Heart right ventricle (tissue), 16 donors: ENCODE measurements around the gene RSPO4. TPM values are rescaled to one million over a fixed set of nuclear protein-coding genes. Genes with fewer than 3 reads are reported as not detected.

ENCODE experiments used
- ATAC-seq, 8 donors: fragments of 200-7000 bp; cut with Tn5 transposase; one replicate each; pipeline ENCODE4 v1.9.1; 2020; ENCODE audit warnings: mild to moderate bottlenecking in 8 of 8, moderate library complexity in 8 of 8, moderate number of reproducible peaks in 1 of 8
- DNase-seq, 2 donors: peaks; one replicate each; pipeline ENCODE4 v3.0.0-alpha.2; 2020
- H3K27ac ChIP-seq, 10 donors: fragments of 200-600 bp; sonication (generic) in 2 of 10; one replicate each; pipeline versions ENCODE4 v1.5.0 to v1.8.0; 2020 to 2022; ENCODE audit warnings: mild to moderate bottlenecking in 3 of 10
- H3K27me3 ChIP-seq, 7 donors: fragments of 200-600 bp; one replicate each; pipeline ENCODE4 v1.8.0; 2021 to 2022; ENCODE audit warnings: mild to moderate bottlenecking in 2 of 7
- H3K36me3 ChIP-seq, 9 donors: fragments of 200-600 bp; sonication (generic) in 1 of 9; one replicate each; pipeline versions ENCODE4 v1.5.0 to v1.8.0; 2020 to 2022; ENCODE audit warnings: mild to moderate bottlenecking in 2 of 9
- H3K4me1 ChIP-seq, 9 donors: fragments of 200-600 bp; sonication (generic) in 1 of 9; one replicate each; pipeline versions ENCODE4 v1.5.0 to v1.8.0; 2020 to 2022; ENCODE audit warnings: mild to moderate bottlenecking in 4 of 9
- H3K4me3 ChIP-seq, 10 donors: fragments of 200-600 bp; sonication (generic) in 2 of 10; one replicate each; pipeline versions ENCODE4 v1.5.0 to v1.8.0; 2020 to 2022; ENCODE audit warnings: mild to moderate bottlenecking in 7 of 10, moderate library complexity in 2 of 10
- H3K9me3 ChIP-seq, 11 donors: fragments of 200-600 bp in 10 of 11; sonication (generic) in 2 of 11; one replicate each; pipeline versions ENCODE4 v1.5.0 to v1.8.0; 2013 to 2022; ENCODE audit warnings: mild to moderate bottlenecking in 2 of 11, control low read depth in 1 of 11, moderate library complexity in 1 of 11
- CTCF ChIP-seq, 9 donors: fragments of 200-600 bp; sonication (generic) in 2 of 9; IDR thresholded peaks; one replicate each; pipeline versions ENCODE4 v1.5.0 to v1.8.0; 2021 to 2022; ENCODE audit warnings: antibody characterized with exemption in 9 of 9, mild to moderate bottlenecking in 5 of 9, moderate library complexity in 1 of 9
- WGBS, 2 donors: extraction: QIAGEN DNeasy Blood & Tissue Kit; methylation state at CpG; one replicate each; pipeline ENCODE4 v1.1.7; 2013; ENCODE audit warnings: inconsistent platforms in 1 of 2; 5-methylcytosine and 5-hydroxymethylcytosine counted together
- intact Hi-C, 10 donors: fragments of 100-400 bp; cut with DNase I; formaldehyde crosslinking; loops; one replicate each; pipeline versions ENCODE4 v1.11.1 to v1.14.2; 2022
- polyA plus RNA-seq, 2 donors: library from polyadenylated mRNA; stranded (reverse); fragments of 200-250 nt; gene quantifications; one replicate each; pipeline ENCODE4 v1.2.3, GENCODE V29; 2013
- total RNA-seq, 10 donors: library from RNA; stranded (reverse); fragmentation: NEBNext Ultra II Directional in 3 of 10; extraction: Animal tissue kit (Norgen Biotek cat#: 25700) in 3 of 10; gene quantifications; one replicate each; pipeline versions ENCODE4 v1.2.1 to v1.2.4, GENCODE V29; 2021 to 2023
- donor health status: Arrhythmogenic right ventricular cardiomyopathy.
- donor health status: ischemic (EF 13 %, LVEDD 7.1; RV severe dilation, severe dysfunction).
- donor health status: healthy with polysubstance abuse.
- donor health status: DM: no; HTN: yes; CAD: no.
- donor health status: DM: no; HTN: no; CAD: no.
- donor health status: ischemic (EF 25% LVEDD 6.9; RV normal size, moderate dysfunction).
- donor health status: ischemic (EF 25% LVEDD 5.7; RV mildly dilated, moderate dysfunction).
- donor health status: healthy.
- donor health status: DM: yes; HTN: yes; CAD: no.
- donor health status: Ischemic cardiomyopathy.
- donor health status: ischemic (EF 35%, LVEDD 5.7; RV mildly dilated, moderate dysfunction).
- donor health status: nonischemic (EF 11% LVEDD 7.7; RV severe dilation, severe dysfunction).
- donor health status: DM: yes; HTN: yes; CAD: no.
- donor health status: PGD.
- donor health status: ischemic (EF 29% LVEDD 5.4; RV normal size, mild dysfunction).
- donor health status: nonischemic (EF 23%, LVEDD 6.1; RV moderate dilation, normal function).

Gene RSPO4
- total and polyA plus RNA-seq, 12 donors, result 0.07 to 0.61 TPM; not detected in 10

DNA sequence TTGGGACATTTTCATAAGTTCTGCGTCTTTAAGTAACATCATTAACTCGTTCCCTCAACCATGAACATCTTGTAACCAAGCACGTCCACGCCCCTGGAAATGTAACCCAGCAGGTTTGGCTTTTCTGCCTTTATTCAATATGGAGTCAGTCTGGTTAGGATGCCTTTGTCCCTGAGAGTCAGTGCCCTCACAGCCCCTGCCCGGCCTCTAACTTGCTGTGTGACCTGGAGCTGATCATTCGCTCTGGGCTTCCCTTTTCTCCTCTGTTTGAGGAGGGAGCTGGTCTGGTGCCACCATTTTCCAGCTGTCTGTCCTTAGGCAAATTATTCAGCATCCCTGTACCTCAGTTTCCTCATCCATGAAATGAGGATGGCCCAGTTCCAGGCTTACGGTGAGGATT lies 59.5 kb downstream of the RSPO4 start:
- TF ChIP-seq CTCF (IDR thresholded peaks at IDR 0.05), result no peak
- Histone ChIP-seq H3K36me3 (no peaks in the 10 kb centered on the region), H3K4me1 (no peaks in the 10 kb centered on the region), H3K9me3 (no peaks in the 10 kb centered on the region), H3K27me3 (peaks cover 0 to 53% (median 21%) of the 10 kb centered on the region in 7 donors), H3K27ac (no peak overlapping the region), H3K4me3 (no peak overlapping the region)
- WGBS, 2 donors, result 83 to 84% methylated on average over 7 of the region's 7 CpGs
- DNase-seq (no peak), ATAC-seq (no peak)
- intact Hi-C loops, result loop anchor here in 1 of 10 donors (5.0 kb wide), 1 partner anchor 75 kb away; no protein-coding TSS in a partner anchor

GRCh38 chr20:940926-941325 lies 61.2 kb downstream of the RSPO4 start:
- H3K27me3 ChIP-seq, result peaks cover 0 to 36% (median 18%) of the 10 kb centered on the region in 7 donors
- H3K36me3 ChIP-seq, result no peaks in the 10 kb centered on the region
- TF ChIP-seq CTCF (IDR thresholded peaks at IDR 0.05), result no peak
- intact Hi-C loops, result loop anchor here in 1 of 10 donors (5.0 kb wide), 1 partner anchor 74 kb away; no protein-coding TSS in a partner anchor
- no peak for DNase-seq
- no peaks in the 10 kb centered on the region for H3K9me3 ChIP-seq
- H3K27ac ChIP-seq, result no peak overlapping the region
- no peak for ATAC-seq
- 59 to 67% methylated on average over 5 of the region's 5 CpGs for WGBS, 2 donors
- H3K4me3 ChIP-seq, result no peak overlapping the region
- no peaks in the 10 kb centered on the region for H3K4me1 ChIP-seq

DNA sequence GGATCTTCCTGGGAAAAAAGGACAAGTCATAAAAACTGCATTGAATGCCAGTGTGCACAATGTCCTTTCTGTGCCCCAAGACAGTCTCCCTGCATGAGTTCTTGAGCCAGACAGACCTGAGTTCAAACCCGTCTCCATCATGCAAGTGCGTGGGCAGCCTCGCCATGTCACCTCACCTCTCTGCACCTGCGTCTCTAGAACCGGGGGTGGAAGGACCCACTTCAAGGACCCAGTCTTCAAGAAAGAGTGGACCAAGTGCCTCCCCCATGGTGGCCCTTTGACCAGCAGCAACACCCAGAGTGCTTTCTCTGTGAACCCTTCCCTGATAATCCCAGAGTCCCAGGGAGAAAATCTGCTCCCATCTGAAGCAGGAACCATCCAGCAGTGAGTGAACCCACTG lies 62.5 kb downstream of the RSPO4 start:
- Histone ChIP-seq H3K9me3 (no peaks in the 10 kb centered on the region), H3K27me3 (peaks cover 0 to 25% (median 14%) of the 10 kb centered on the region in 7 donors), H3K36me3 (no peaks in the 10 kb centered on the region), H3K4me3 (no peak overlapping the region), H3K4me1 (no peaks in the 10 kb centered on the region), H3K27ac (no peak overlapping the region)
- no peak for DNase-seq
- no peak for ATAC-seq
- no peak for TF ChIP-seq CTCF (IDR thresholded peaks at IDR 0.05)
- intact Hi-C loops, result loop anchor here in 1 of 10 donors (5.0 kb wide), 1 partner anchor 72 kb away; no protein-coding TSS in a partner anchor
- 90 to 94% methylated on average over 5 of the region's 5 CpGs for WGBS, 2 donors

DNA sequence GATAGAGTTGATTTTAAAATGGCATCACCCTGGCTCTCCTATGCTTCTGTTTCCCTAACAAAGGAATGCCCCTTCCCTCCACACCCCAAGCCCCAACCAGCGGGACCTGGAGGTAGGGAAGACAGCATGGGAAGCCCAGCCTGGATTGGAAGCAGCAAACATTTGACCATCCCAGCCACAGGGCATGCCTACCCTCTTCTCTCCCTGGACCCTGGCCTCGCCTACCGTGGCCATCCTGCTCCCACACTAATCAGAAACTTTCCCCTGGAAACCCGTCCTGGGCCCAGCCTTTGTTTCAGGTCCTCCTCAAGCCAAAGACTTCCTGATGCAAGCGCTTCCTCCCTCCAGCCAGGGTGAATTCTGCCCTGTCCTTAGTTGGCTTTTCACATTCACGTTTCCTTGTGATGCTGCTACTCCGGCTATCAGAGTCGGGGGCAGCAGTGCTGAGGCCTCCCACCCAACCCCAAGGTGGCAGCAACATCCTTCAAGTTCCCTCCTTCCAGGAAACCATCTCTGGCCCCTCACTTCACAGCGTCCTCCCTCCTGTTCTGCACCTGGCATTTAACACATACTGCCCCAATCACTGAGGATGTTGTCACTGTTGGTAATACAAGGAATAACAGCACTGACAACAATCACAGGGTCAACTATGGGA lies 67.8 kb downstream of the RSPO4 start:
- no peak for DNase-seq
- WGBS, 2 donors, result 57 to 60% methylated on average over 9 of the region's 9 CpGs
- Histone ChIP-seq H3K4me1 (no peaks in the 10 kb centered on the region), H3K9me3 (peaks cover 0 to 36% (median 17%) of the 10 kb centered on the region in 11 donors), H3K4me3 (no peak overlapping the region), H3K36me3 (no peaks in the 10 kb centered on the region), H3K27ac (no peak overlapping the region), H3K27me3 (peaks cover 0 to 9% (median 0%) of the 10 kb centered on the region in 7 donors)
- no peak for TF ChIP-seq CTCF (IDR thresholded peaks at IDR 0.05)
- intact Hi-C loops, result no loop called here
- no peak for ATAC-seq
